Aorta (tissue), 5 donors: Measurements from ENCODE around the gene CDH19. TPM values are rescaled to one million over a fixed set of nuclear protein-coding genes. Genes with fewer than 3 reads are reported as not detected.
"Not testable (repeated sequence)": the region's sequence is repeated elsewhere in the genome, so short reads cannot be mapped to it uniquely, and the experiment has no call there.

Experiments
- ATAC-seq: fragments of 200-7000 bp; cut with Tn5 transposase; one replicate; pipeline ENCODE4 v1.9.1; 2022; ENCODE audit warnings: moderate library complexity; ENCODE audit not compliant: low FRiP score
- DNase-seq, 2 donors: peaks; one replicate each; pipeline ENCODE4 v3.0.0-alpha.2; 2020
- H3K27ac ChIP-seq, 2 donors: one replicate each; pipeline ENCODE4 v1.5.1; 2013; ENCODE audit warnings: low read length in 2 of 2, mild to moderate bottlenecking in 2 of 2, moderate library complexity in 2 of 2, control low read depth in 1 of 2, inconsistent platforms in 1 of 2, low read depth in 1 of 2
- H3K27me3 ChIP-seq, 2 donors: one replicate each; pipeline ENCODE4 v1.6.1; 2013; ENCODE audit warnings: control low read depth in 1 of 2, low read length in 1 of 2, mild to moderate bottlenecking in 1 of 2, moderate library complexity in 1 of 2; ENCODE audit not compliant: insufficient read depth in 2 of 2, control insufficient read depth in 1 of 2
- H3K36me3 ChIP-seq, 2 donors: one replicate each; pipeline ENCODE4 v1.6.1; 2013; ENCODE audit warnings: control low read depth in 1 of 2, low read length in 1 of 2, mild to moderate bottlenecking in 1 of 2; ENCODE audit not compliant: insufficient read depth in 2 of 2, control insufficient read depth in 1 of 2
- H3K4me1 ChIP-seq, 2 donors: one replicate each; pipeline ENCODE4 v1.6.1; 2013; ENCODE audit warnings: low read length in 2 of 2, control low read depth in 1 of 2, mild to moderate bottlenecking in 1 of 2, moderate library complexity in 1 of 2; ENCODE audit not compliant: insufficient read depth in 2 of 2, control insufficient read depth in 1 of 2
- H3K4me3 ChIP-seq, 2 donors: one replicate each; pipeline ENCODE4 v1.5.1; 2013; ENCODE audit warnings: low read length in 2 of 2, control low read depth in 1 of 2, mild to moderate bottlenecking in 1 of 2
- H3K9me3 ChIP-seq: one replicate; pipeline ENCODE4 v1.6.1; 2013; ENCODE audit warnings: mild to moderate bottlenecking, low read length; ENCODE audit not compliant: control insufficient read depth
- WGBS, 2 donors: extraction: QIAGEN DNeasy Blood & Tissue Kit; methylation state at CpG; one replicate each; pipeline ENCODE4 v1.1.7; 2013; 5-methylcytosine and 5-hydroxymethylcytosine counted together
- intact Hi-C, 2 donors: fragments of 100-400 bp; cut with DNase I; formaldehyde crosslinking; loops; one replicate each; pipeline versions ENCODE4 v1.14.2 to v1.15.0; 2022
- polyA plus RNA-seq, 2 donors: library from polyadenylated mRNA; stranded (reverse); fragments of 200-250 nt; gene quantifications; one replicate each; pipeline ENCODE4 v1.2.3, GENCODE V29; 2013
- total RNA-seq, 2 donors: library from RNA; stranded (reverse); fragmentation: NEBNext Ultra II Directional; extraction: Animal tissue kit (Norgen Biotek cat#: 25700); gene quantifications; one replicate each; pipeline ENCODE4 v1.2.1, GENCODE V29; 2021
- donor health status: healthy with polysubstance abuse.
- donor health status: Bipolar disorder and iron deficiency.
- donor health status: DM: no; HTN: no; CAD: no.
- donor health status: DM: no; HTN: no; CAD: no.
- donor health status: DM: yes; HTN: yes; CAD: no.

Gene CDH19
- total and polyA plus RNA-seq, 4 donors, result 0.38 to 9.6 (median 4.4) TPM

DNA sequence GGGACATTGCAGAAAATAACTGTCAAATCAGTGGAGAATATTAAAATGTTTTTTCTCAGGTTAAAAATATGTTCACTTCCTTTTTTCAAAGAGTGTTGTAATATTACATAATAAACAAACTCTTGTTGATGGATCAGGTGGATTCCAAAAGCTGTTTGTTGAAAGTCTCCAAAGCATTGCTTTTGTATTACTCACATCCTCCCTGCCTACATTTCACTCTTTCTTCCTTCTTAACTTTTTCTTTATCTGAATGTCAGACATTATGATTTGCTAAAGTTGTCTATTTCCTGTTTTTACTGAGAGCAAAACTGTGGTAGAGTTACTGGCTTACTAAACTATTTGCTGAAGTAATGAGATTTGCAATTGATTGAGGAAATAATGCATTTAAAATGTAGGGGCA lies 92.1 kb downstream of the CDH19 start:
- Histone ChIP-seq H3K27me3 (no peaks in the 10 kb centered on the region), H3K27ac (no peak overlapping the region), H3K4me3 (no peak overlapping the region), H3K36me3 (no peaks in the 10 kb centered on the region), H3K4me1 (no peaks in the 10 kb centered on the region), H3K9me3 (no peaks in the 10 kb centered on the region)
- ATAC-seq (no peak), DNase-seq (no peak)
- intact Hi-C loops, result no loop called here

DNA sequence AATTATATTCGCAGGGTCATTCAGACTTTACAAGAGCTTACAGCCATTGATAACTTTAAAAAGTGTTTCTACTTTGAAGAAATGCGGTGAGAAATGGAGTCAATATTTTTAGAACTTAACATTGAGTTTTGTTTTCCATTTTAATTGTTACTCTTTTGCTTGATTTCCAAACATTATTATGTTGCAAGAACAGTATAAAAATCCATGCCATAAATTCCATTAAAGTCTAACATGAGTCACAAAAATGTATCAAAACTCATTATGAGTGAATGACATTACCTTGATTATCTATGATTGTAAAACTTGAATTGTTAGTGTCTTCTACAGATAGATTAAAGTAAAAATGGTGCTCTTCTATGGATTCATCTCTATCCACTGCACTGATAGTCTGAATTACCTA lies 92.6 kb downstream of the CDH19 start:
- Histone ChIP-seq H3K27me3 (no peaks in the 10 kb centered on the region), H3K4me3 (no peak overlapping the region), H3K4me1 (no peaks in the 10 kb centered on the region), H3K9me3 (no peaks in the 10 kb centered on the region), H3K36me3 (no peaks in the 10 kb centered on the region), H3K27ac (no peak overlapping the region)
- DNase-seq (no peak), ATAC-seq (no peak)
- 44 to 62% methylated on average over 2 of the region's 2 CpGs for WGBS, 2 donors
- intact Hi-C loops, result no loop called here

- Histone ChIP-seq H3K9me3 (no peaks in the 10 kb centered on the region), H3K4me3 (no peak overlapping the region), H3K36me3 (no peaks in the 10 kb centered on the region), H3K4me1 (no peaks in the 10 kb centered on the region), H3K27ac (no peak overlapping the region), H3K27me3 (no peaks in the 10 kb centered on the region)
- ATAC-seq, result no peak
- WGBS, 2 donors, result 68 to 72% methylated on average over 5 of the region's 5 CpGs
- no peak for DNase-seq
- intact Hi-C loops, result no loop called here
These were observed 93.4 kb downstream of the CDH19 start for GRCh38 chr18:66510357-66511045.

- Histone ChIP-seq H3K27me3 (no peaks in the 10 kb centered on the region), H3K9me3 (peaks cover 2% of the 10 kb centered on the region), H3K36me3 (no peaks in the 10 kb centered on the region), H3K4me1 (no peaks in the 10 kb centered on the region), H3K27ac (no peak overlapping the region), H3K4me3 (no peak overlapping the region)
- 87 to 88% methylated on average over 3 of the region's 3 CpGs for WGBS, 2 donors
- ATAC-seq, result no peak
- no peak for DNase-seq
- intact Hi-C loops, result no loop called here
These were observed 95.0 kb downstream of the CDH19 start for GRCh38 chr18:66508937-66509336.

GRCh38 chr18:66506178-66506577 lies 97.7 kb downstream of the CDH19 start:
- Histone ChIP-seq H3K27me3 (no peaks in the 10 kb centered on the region), H3K4me3 (no peak overlapping the region), H3K27ac (no peak overlapping the region), H3K4me1 (no peaks in the 10 kb centered on the region), H3K9me3 (peaks cover 2% of the 10 kb centered on the region), H3K36me3 (no peaks in the 10 kb centered on the region)
- 85 to 90% methylated on average over 1 of the region's 1 CpG for WGBS, 2 donors
- DNase-seq (no peak), ATAC-seq (no peak)
- intact Hi-C loops, result no loop called here

GRCh38 chr18:66497351-66497750 lies 106.5 kb downstream of the CDH19 start:
- no peak overlapping the region for H3K27ac ChIP-seq
- no peak for ATAC-seq
- intact Hi-C loops, result no loop called here

DNA sequence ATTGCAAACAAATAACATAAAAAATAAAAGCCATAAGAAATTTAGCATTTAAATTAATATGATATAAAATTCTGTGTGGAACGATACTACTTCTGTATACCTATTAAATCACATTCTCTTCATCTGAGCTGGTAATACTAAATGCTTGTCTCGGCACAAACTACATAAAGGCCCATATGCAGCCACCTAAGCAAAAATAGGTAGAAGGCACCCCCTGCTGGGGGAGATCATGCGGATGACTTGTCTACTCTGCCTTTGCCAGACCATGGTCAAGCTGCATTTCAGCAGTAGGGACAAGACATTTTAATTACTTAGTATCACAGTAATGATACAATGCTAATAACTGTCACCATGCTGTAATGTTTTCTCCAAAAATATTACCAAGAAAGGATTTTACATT lies 108.0 kb downstream of the CDH19 start:
- Histone ChIP-seq H3K4me1 (no peaks in the 10 kb centered on the region), H3K9me3 (no peaks in the 10 kb centered on the region), H3K27me3 (no peaks in the 10 kb centered on the region), H3K36me3 (no peaks in the 10 kb centered on the region), H3K27ac (no peak overlapping the region), H3K4me3 (no peak overlapping the region)
- intact Hi-C loops, result loop anchor here in 1 of 2 donors (2.0 kb wide), 1 partner anchor 35 kb away; no protein-coding TSS in a partner anchor
- 32 to 34% methylated on average over 3 of the region's 3 CpGs for WGBS, 2 donors
- no peak for ATAC-seq
- DNase-seq, result no peak

More at GRCh38 chr18:66497351-66497750, 106.5 kb downstream of the CDH19 start:
- Histone ChIP-seq H3K27me3 (no peaks in the 10 kb centered on the region), H3K9me3 (no peaks in the 10 kb centered on the region), H3K36me3 (no peaks in the 10 kb centered on the region), H3K4me1 (no peaks in the 10 kb centered on the region), H3K4me3 (no peak overlapping the region)
- WGBS, 2 donors, result 73 to 75% methylated on average over 6 of the region's 6 CpGs
- DNase-seq, result no peak

GRCh38 chr18:66473882-66474281 lies 130.0 kb downstream of the CDH19 start:
- H3K36me3 ChIP-seq, result no peaks in the 10 kb centered on the region
- no peaks in the 10 kb centered on the region for H3K4me1 ChIP-seq
- H3K9me3 ChIP-seq, result peaks cover 1% of the 10 kb centered on the region
- ATAC-seq, result no peak
- H3K27me3 ChIP-seq, result no peaks in the 10 kb centered on the region
- no peak overlapping the region for H3K4me3 ChIP-seq
- H3K27ac ChIP-seq, result no peak overlapping the region
- no peak for DNase-seq
- intact Hi-C loops, result no loop called here
- WGBS, 2 donors, result 71 to 73% methylated on average over 3 of the region's 3 CpGs

DNA sequence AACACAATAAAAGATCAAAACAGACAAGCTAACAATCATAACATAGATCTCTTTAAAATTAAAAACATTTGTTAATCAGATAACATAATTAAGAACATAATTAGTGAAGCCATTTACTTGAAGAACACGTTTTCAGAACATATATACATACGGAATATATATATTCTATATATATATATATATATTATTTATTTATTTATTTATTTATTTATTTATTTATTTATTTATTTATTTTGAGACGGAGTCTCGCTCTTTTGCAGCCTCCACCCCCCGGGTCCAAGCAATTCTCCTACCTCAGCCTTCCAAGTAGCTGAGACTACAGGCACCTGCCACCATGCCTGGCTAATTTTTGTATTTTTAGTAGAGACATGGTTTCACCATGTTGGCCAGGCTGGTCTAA lies 137.7 kb downstream of the CDH19 start:
- intact Hi-C loops, H3K9me3 ChIP-seq, ATAC-seq, H3K27ac ChIP-seq, H3K36me3 ChIP-seq, H3K27me3 ChIP-seq, H3K4me3 ChIP-seq, H3K4me1 ChIP-seq, DNase-seq: not testable (repeated sequence)
- 87 to 90% methylated on average over 5 of the region's 5 CpGs for WGBS, 2 donors
